Caco-2 (cell line): ENCODE measurements around the gene PIAS2. TPM values are rescaled to one million over a fixed set of nuclear protein-coding genes. Genes with fewer than 3 reads are reported as not detected.
"Not testable (repeated sequence)": the region's sequence is repeated elsewhere in the genome, so short reads cannot be mapped to it uniquely, and the experiment has no call there.

Experiments used
- BruUV-seq: library from RNA; stranded (reverse); fragments of 400-500 nt; replicated peaks from 2 replicates; lab custom pipeline; 2021; lab: Mats Ljungman, UMichigan
- CTCF ChIA-PET: fragments of 300-600 bp; sonication (Branson Sonifier 250); formaldehyde crosslinking; loops from one replicate; lab custom pipeline; 2022; ENCODE audit warnings: antibody characterized with exemption; lab: Charles Lee
- POLR2A ChIA-PET: fragments of 300-600 bp; sonication (Branson Sonifier 250); formaldehyde crosslinking; loops from one replicate; lab custom pipeline; 2022; ENCODE audit warnings: antibody characterized with exemption; lab: Charles Lee
- DNase-seq, 2 experiments: peaks; one replicate each; pipeline versions ENCODE4 v3.0.0 to v3.0.0-alpha.2; 2020 to 2022
- H3K27me3 ChIP-seq: replicated peaks from 2 replicates; pipeline ENCODE4 v1.6.0; 2011; ENCODE audit warnings: low read length; ENCODE audit not compliant: control insufficient read depth, insufficient read depth
- H3K36me3 ChIP-seq: 2 replicates; pipeline ENCODE4 v1.5.1; 2011; ENCODE audit warnings: low read length; ENCODE audit not compliant: control insufficient read depth, insufficient read depth
- H3K4me1 ChIP-seq: fragments of 250-450 bp; sonication (Bioruptor Pico); 2 replicates; pipeline ENCODE4 v1.5.1; 2020; ENCODE audit warnings: mild to moderate bottlenecking
- H3K4me3 ChIP-seq: 2 replicates; pipeline ENCODE4 v1.5.1; 2011; ENCODE audit warnings: low read depth, mild to moderate bottlenecking, control low read depth, low read length
- H3K9me3 ChIP-seq: fragments of 250-450 bp; sonication (Bioruptor Pico); 2 replicates; pipeline ENCODE4 v1.5.1; 2020; ENCODE audit warnings: mild to moderate bottlenecking, moderate library complexity
- H3K27ac Mint-ChIP-seq: one replicate; pipeline ENCODE4 v1.8.0; 2022; ENCODE audit warnings: mixed read lengths; ENCODE audit not compliant: unreplicated experiment
- H3K27me3 Mint-ChIP-seq: one replicate; pipeline ENCODE4 v1.8.0; 2022; ENCODE audit warnings: mixed read lengths; ENCODE audit not compliant: insufficient read depth, unreplicated experiment
- H3K36me3 Mint-ChIP-seq: one replicate; pipeline ENCODE4 v1.8.0; 2022; ENCODE audit warnings: mild to moderate bottlenecking, mixed read lengths; ENCODE audit not compliant: insufficient read depth, unreplicated experiment
- H3K4me1 Mint-ChIP-seq: one replicate; pipeline ENCODE4 v1.8.0; 2022; ENCODE audit warnings: low read depth, mixed read lengths; ENCODE audit not compliant: unreplicated experiment
- H3K4me3 Mint-ChIP-seq: one replicate; pipeline ENCODE4 v1.8.0; 2022; ENCODE audit warnings: mild to moderate bottlenecking, moderate library complexity, mixed read lengths; ENCODE audit not compliant: unreplicated experiment
- H3K9me3 Mint-ChIP-seq: one replicate; pipeline ENCODE4 v1.8.0; 2022; ENCODE audit warnings: mixed read lengths; ENCODE audit not compliant: unreplicated experiment
- CTCF ChIP-seq, 2 experiments: fragments of 200-600 bp in 1 of 2; IDR thresholded peaks; 1 replicate in 1 of 2; 2 replicates in 1 of 2; pipeline versions ENCODE4 v1.5.1 to v1.8.0; 2011 to 2022; ENCODE audit warnings: antibody characterized with exemption in 1 of 2, control low read depth in 1 of 2, inconsistent platforms in 1 of 2, low read depth in 1 of 2, low read length in 1 of 2, mild to moderate bottlenecking in 1 of 2, moderate library complexity in 1 of 2; ENCODE audit not compliant: insufficient read depth in 1 of 2, severe bottlenecking in 1 of 2, unreplicated experiment in 1 of 2
- intact Hi-C: fragments of 100-400 bp; cut with micrococcal nuclease; formaldehyde crosslinking; loops from one replicate; pipeline ENCODE4 v1.10.0; 2022; ENCODE audit not compliant: unreplicated experiment
- total RNA-seq: library from RNA; stranded (reverse); gene quantifications from 2 replicates; pipeline ENCODE4 v1.2.3, GENCODE V29; 2022

PIAS2 gene
- total RNA-seq, 1 experiment from 2014 or later, result 16.2 TPM

GRCh38 chr18:46842583-46842982, 74.7 kb downstream of the PIAS2 start:
- TF ChIP-seq CTCF (IDR thresholded peaks at IDR 0.05; ENCODE audit: insufficient read depth in 1 of 2, low read depth in 1 of 2, low read length in 1 of 2, severe bottlenecking in 1 of 2, unreplicated experiment in 1 of 2), result no peak
- Mint-ChIP-seq H3K9me3 (no peaks in the 10 kb centered on the region), H3K27ac (no peak overlapping the region), H3K27me3 (no peaks in the 10 kb centered on the region), H3K4me1 (no peaks in the 10 kb centered on the region), H3K36me3 (peaks cover 6% of the 10 kb centered on the region), H3K4me3 (no peak overlapping the region)
- Histone ChIP-seq H3K4me3 (no peak overlapping the region), H3K9me3 (no peaks in the 10 kb centered on the region), H3K4me1 (no peaks in the 10 kb centered on the region), H3K27me3 (no peaks in the 10 kb centered on the region), H3K36me3 (no peaks in the 10 kb centered on the region)
- ChIA-PET POLR2A (no interaction called here), CTCF (no interaction called here)
- intact Hi-C loops, result no loop called here
- no TSS peak for BruUV-seq
- no peak for DNase-seq

- CTCF ChIA-PET, result no interaction called here
- POLR2A ChIA-PET, result no interaction called here
These were observed 83.4 kb downstream of the PIAS2 start for GRCh38 chr18:46833899-46834298.

GRCh38 chr18:46832849-46833248, 84.5 kb downstream of the PIAS2 start:
- POLR2A ChIA-PET, result no interaction called here
- no peaks in the 10 kb centered on the region for H3K27me3 ChIP-seq

More at GRCh38 chr18:46833899-46834298, 83.4 kb downstream of the PIAS2 start:
- intact Hi-C loops, result no loop called here
- Mint-ChIP-seq H3K27ac (no peak overlapping the region), H3K9me3 (no peaks in the 10 kb centered on the region), H3K4me3 (no peak overlapping the region), H3K4me1 (no peaks in the 10 kb centered on the region), H3K27me3 (no peaks in the 10 kb centered on the region), H3K36me3 (no peaks in the 10 kb centered on the region)
- no peak overlapping the region for H3K4me3 ChIP-seq
- no peak for DNase-seq
- no peaks in the 10 kb centered on the region for H3K36me3 ChIP-seq
- TF ChIP-seq CTCF (IDR thresholded peaks at IDR 0.05; ENCODE audit: insufficient read depth in 1 of 2, low read depth in 1 of 2, low read length in 1 of 2, severe bottlenecking in 1 of 2, unreplicated experiment in 1 of 2), result no peak
- no peaks in the 10 kb centered on the region for H3K4me1 ChIP-seq
- no peaks in the 10 kb centered on the region for H3K9me3 ChIP-seq
- BruUV-seq, result no TSS peak
- H3K27me3 ChIP-seq, result no peaks in the 10 kb centered on the region

GRCh38 chr18:46832422-46832821, 84.9 kb downstream of the PIAS2 start:
- H3K27me3 Mint-ChIP-seq, H3K4me1 ChIP-seq, H3K27ac Mint-ChIP-seq, H3K36me3 ChIP-seq, H3K9me3 ChIP-seq, H3K4me1 Mint-ChIP-seq, BruUV-seq, H3K4me3 ChIP-seq, H3K27me3 ChIP-seq, H3K9me3 Mint-ChIP-seq, CTCF ChIA-PET, H3K4me3 Mint-ChIP-seq, POLR2A ChIA-PET, intact Hi-C loops, H3K36me3 Mint-ChIP-seq, DNase-seq: not testable (repeated sequence)

More at GRCh38 chr18:46832849-46833248, 84.5 kb downstream of the PIAS2 start:
- no peak for DNase-seq
- Mint-ChIP-seq H3K36me3 (no peaks in the 10 kb centered on the region), H3K4me1 (no peaks in the 10 kb centered on the region), H3K27ac (no peak overlapping the region), H3K4me3 (no peak overlapping the region), H3K27me3 (no peaks in the 10 kb centered on the region), H3K9me3 (no peaks in the 10 kb centered on the region)
- no TSS peak for BruUV-seq
- Histone ChIP-seq H3K9me3 (no peaks in the 10 kb centered on the region), H3K4me1 (no peaks in the 10 kb centered on the region), H3K4me3 (no peak overlapping the region), H3K36me3 (no peaks in the 10 kb centered on the region)
- intact Hi-C loops, result no loop called here
- no peak for TF ChIP-seq CTCF (IDR thresholded peaks at IDR 0.05; ENCODE audit: insufficient read depth in 1 of 2, low read depth in 1 of 2, low read length in 1 of 2, severe bottlenecking in 1 of 2, unreplicated experiment in 1 of 2)
- CTCF ChIA-PET, result no interaction called here
